ENCODE measurements around the gene ANKAR.

ANKAR gene, protein sequence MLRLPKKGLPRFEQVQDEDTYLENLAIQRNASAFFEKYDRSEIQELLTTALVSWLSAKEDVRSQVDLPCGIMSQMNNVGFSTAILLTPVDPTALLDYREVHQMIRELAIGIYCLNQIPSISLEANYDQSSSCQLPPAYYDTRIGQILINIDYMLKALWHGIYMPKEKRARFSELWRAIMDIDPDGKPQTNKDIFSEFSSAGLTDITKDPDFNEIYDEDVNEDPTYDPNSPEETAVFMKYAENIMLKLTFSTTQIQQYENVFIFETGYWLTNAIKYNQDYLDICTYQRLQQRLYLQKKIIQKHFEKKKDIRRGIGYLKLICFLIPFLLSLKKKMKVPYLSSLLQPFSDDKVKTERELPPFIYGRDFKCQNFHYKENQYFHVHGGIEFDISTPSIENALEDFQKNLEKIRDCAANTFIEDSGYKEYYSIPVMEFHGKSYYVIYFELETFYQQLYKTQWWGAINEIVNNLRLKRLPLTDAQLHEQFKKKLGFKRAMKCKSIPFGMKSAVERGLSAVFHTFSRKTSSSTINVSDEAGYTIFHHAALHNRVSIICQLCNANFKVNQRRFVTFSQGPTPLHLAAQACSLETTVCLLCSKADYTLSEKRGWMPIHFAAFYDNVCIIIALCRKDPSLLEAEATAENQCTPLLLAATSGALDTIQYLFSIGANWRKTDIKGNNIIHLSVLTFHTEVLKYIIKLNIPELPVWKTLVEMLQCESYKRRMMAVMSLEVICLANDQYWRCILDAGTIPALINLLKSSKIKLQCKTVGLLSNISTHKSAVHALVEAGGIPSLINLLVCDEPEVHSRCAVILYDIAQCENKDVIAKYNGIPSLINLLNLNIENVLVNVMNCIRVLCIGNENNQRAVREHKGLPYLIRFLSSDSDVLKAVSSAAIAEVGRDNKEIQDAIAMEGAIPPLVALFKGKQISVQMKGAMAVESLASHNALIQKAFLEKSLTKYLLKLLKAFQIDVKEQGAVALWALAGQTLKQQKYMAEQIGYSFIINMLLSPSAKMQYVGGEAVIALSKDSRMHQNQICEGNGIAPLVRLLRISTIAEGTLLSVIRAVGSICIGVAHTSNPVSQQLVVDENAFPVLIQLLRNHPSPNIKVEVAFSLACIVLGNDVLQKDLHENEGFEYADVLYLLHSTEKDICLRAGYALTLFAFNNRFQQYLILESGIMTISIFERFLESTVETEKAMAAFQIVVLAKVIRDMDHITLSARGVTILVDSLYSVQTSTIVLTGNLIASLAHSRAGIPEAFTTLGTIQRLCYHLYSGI (N-terminal part only)

DNA sequence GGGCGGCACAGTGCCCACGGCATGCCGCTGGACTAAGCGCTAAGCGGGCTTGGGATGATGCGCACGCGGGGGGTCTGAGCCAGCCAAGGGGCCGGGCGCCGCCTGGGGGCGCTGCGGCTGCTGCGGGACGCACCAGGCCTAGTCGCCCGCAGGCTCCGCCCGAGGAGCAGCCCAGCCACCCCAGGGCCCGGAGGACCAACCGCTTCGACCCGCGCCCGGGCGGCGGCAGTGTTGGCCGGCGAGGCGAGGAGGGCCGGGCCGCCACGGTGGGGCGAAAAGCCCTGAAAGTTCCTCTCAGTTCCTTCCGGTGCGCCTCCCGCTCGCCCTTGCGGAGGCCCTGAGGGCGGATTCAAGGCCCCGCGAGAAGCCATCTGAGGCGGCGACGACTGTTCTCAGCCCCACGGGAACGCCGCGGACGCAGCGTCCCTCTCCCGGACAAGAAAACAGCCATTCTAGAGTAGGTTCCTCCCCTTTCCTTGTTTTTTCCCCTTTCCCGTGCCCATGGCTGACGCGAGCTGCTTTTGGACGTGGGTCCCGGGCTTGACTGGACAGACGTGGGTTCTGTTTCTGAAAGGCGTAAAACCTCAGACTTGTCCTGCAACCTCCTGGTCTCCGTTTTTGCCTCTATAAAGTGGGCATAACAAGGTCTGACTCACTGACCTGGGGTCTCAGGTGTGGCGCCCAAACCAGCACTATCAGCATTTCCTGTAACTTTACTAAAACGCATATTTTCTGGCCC lies at the start of gene ANKAR:
ANKAR (plus strand) TSS at position 297 of the 739 bp plus-strand sequence. CDS start 1,821 bp downstream, outside the sequence.
- H3K4me3 ChIP-seq (ENCODE audit: low read depth, low read length) = peak within 1 kb of the TSS; percentile 72
- TF ChIP-seq, protein P1, sequence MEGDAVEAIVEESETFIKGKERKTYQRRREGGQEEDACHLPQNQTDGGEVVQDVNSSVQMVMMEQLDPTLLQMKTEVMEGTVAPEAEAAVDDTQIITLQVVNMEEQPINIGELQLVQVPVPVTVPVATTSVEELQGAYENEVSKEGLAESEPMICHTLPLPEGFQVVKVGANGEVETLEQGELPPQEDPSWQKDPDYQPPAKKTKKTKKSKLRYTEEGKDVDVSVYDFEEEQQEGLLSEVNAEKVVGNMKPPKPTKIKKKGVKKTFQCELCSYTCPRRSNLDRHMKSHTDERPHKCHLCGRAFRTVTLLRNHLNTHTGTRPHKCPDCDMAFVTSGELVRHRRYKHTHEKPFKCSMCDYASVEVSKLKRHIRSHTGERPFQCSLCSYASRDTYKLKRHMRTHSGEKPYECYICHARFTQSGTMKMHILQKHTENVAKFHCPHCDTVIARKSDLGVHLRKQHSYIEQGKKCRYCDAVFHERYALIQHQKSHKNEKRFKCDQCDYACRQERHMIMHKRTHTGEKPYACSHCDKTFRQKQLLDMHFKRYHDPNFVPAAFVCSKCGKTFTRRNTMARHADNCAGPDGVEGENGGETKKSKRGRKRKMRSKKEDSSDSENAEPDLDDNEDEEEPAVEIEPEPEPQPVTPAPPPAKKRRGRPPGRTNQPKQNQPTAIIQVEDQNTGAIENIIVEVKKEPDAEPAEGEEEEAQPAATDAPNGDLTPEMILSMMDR (conservative IDR thresholded peaks at IDR 0.05; ENCODE audit: low read depth, low read length) = peak; percentile 60
- peak; percentile 93 for DNase-seq (ENCODE audit: low read depth)

DNA sequence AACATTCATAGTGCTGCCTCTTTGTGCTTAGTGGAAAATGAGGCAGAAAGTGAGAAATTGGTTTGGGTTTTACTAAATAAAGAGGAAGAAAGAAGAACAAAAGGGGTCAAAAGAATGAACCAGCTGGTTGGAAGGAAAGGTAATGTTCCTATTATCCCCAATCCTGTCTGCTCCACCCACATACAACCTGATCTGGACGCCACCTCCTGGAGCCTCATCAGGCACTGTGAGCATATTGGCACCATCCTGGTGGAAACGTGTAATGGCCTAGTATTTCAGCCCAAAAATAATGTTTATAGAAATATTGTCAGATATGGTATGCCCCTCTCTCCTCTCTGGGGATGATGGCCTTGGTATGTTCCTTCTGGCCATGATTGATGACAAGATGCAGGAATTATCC lies 48.8 kb upstream of the ANKAR start:
- DNase-seq (ENCODE audit: low read depth) = no peak
- no peak overlapping the region for H3K4me3 ChIP-seq (ENCODE audit: low read depth, low read length)
- TF ChIP-seq, protein P1 (conservative IDR thresholded peaks at IDR 0.05; ENCODE audit: low read depth, low read length) = no peak

DNA sequence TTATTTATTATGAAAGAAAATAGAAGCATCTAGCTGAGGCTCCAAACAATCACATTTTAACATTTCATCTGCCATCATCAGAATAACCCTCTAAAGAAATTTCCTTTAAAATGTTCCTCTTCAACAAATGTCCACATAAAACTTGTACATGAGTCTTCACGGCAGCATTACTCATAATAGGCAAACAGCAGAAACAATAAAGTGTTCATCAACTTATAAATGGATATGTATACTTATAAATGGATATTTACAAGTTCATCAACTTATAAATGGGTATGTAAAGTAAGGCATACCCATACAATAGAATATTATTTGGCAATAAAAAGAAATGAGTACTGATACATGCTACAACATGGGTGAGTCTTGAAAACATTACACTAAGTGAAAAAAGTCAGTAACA lies 46.7 kb upstream of the ANKAR start:
- TF ChIP-seq, protein P1 (conservative IDR thresholded peaks at IDR 0.05; ENCODE audit: low read depth, low read length) = no peak
- DNase-seq (ENCODE audit: low read depth) = no peak
- H3K4me3 ChIP-seq (ENCODE audit: low read depth, low read length) = no peak overlapping the region

DNA sequence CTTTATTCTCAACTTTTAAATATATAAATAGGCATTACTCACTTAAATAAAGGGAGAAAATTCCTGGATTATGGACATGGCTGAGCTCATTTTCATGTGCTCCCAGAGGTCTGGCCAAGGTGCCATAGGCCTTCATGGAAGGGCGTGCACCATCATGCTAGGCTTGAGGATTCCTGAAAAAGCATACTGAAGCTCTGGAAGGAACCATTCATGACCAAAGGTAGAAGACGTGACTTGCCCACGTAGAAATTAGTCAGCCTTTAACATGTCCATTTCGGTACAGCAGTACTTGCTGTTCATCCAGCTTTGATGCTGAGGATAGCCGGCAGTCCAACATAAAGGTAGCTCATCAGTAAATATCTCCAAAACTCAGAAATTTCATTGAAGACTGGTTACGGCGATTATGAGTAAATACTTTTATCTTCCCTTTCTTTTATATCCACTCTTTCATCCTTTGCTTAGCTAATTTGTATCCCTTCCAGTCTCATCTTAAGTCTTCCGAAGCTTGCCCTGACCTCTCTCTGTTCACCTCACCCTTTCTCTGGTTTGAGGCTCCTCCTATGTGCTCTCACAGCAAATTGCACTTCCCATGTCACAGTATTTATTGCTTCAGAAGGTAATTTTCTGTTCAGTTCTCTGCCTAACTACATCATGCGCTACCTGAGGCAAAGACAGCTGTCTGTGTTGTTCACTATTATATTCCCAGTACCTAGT lies 45.5 kb upstream of the ANKAR start:
- TF ChIP-seq, protein P1 (conservative IDR thresholded peaks at IDR 0.05; ENCODE audit: low read depth, low read length) = peak; percentile 38
- no peak overlapping the region for H3K4me3 ChIP-seq (ENCODE audit: low read depth, low read length)

DNA sequence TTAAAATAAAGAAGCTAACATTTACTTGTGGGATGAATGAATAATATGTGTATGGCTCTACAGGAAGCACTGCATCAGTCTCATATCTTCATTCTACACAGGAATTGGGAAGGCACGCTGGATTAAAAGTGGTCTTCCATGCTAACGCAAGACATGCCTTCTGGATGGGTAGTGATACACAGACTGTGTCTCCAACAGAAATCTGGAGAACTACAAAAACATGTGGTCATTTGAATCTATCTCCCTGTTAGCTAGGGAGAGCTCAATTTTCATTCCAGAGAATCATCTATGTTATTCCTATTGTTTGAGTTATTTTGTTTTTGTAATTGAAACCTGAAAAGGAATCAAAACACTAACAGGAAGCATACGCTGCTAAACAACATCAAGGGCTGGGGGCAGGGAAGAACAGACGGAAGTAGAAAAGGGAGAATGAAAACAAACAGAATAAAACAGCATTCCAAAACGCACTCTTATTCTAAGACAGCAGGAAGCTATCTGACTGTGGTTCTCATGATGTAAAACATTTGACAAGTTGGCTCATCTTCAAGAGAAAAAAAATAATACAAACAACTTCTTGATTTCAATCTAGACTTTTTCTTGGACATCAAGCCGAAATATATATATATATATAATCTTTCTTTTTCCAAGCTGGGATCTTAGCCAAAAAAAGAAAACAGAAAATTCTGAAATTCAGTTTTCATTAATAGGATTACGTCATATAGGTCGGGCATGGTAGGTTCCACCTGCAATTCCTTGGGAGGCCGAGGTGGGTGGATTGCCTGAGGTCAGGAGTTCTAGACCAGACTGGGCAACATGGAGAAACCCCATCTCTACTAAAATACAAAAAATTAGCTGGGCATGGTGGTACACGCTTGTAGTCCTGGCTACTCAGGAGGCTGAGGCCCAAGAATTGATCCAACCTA lies 44.7 kb upstream of the ANKAR start:
- H3K4me3 ChIP-seq (ENCODE audit: low read depth, low read length) = no peak overlapping the region
- TF ChIP-seq, protein P1 (conservative IDR thresholded peaks at IDR 0.05; ENCODE audit: low read depth, low read length) = no peak
- DNase-seq (ENCODE audit: low read depth) = peak; percentile 86

More for the DNA sequence above, 45.5 kb upstream of the ANKAR start:
- peak; percentile 71 for DNase-seq (ENCODE audit: low read depth)

Data from choroid plexus epithelial cell (primary cell).